Large intestine (tissue), 3 donors: ENCODE data around the gene KCNJ11. TPM values are rescaled to one million over a fixed set of nuclear protein-coding genes. Genes with fewer than 3 reads are reported as not detected.

Source experiments
- DNase-seq, 2 donors: peaks; one replicate each; pipeline versions ENCODE4 v3.0.0 to v3.0.0-alpha.2; 2013
- H3K27ac ChIP-seq: one replicate; pipeline ENCODE4 v1.5.1; 2013; ENCODE audit warnings: low read length
- H3K27me3 ChIP-seq: 2 replicates; pipeline ENCODE4 v1.6.1; 2013; ENCODE audit warnings: low read length; ENCODE audit not compliant: control insufficient read depth, insufficient read depth
- H3K36me3 ChIP-seq: 2 replicates; pipeline ENCODE4 v1.6.1; 2013; ENCODE audit warnings: low read length; ENCODE audit not compliant: control insufficient read depth, insufficient read depth
- H3K4me1 ChIP-seq: one replicate; pipeline ENCODE4 v1.6.1; 2013; ENCODE audit warnings: low read length; ENCODE audit not compliant: control insufficient read depth, insufficient read depth
- H3K4me3 ChIP-seq: one replicate; pipeline ENCODE4 v1.5.1; 2013; ENCODE audit warnings: low read length
- H3K9me3 ChIP-seq: one replicate; pipeline ENCODE4 v1.6.1; 2013; ENCODE audit warnings: mild to moderate bottlenecking, low read depth, low read length, moderate library complexity; ENCODE audit not compliant: control insufficient read depth
- WGBS: methylation state at CpG from one replicate; pipeline ENCODE4 v1.1.5; 2013; ENCODE audit warnings: low lambda C conversion rate; ENCODE audit not compliant: insufficient coverage; 5-methylcytosine and 5-hydroxymethylcytosine counted together
- polyA plus RNA-seq: library from polyadenylated mRNA; unstranded; fragments of 120-200 nt; gene quantifications from one replicate; pipeline ENCODE4 v1.2.1, GENCODE V29; 2013

The KCNJ11 gene
- polyA plus RNA-seq, 1 donor: 5.4 TPM

DNA sequence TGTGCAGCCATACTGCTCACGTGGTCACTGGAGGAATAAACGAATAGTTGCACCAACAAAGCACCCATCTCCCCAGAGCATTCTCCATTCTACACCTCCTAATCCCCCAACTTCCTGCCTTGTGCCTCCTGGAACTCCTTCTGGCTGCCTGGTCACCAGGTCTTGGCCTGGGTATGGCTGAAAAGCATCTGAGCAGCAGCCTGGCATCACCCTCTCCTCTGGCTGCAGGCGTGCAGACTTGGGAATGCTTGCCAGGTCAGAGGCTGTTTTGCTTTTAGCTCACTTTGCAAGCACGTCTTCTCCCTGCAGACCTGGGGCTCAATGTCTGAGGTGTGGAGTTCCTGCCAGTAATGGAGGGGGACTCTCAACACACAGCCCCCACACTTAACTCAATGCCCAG, 33.3 kb upstream of the KCNJ11 start:
- Histone ChIP-seq H3K4me1 (peaks cover 15% of the 10 kb centered on the region), H3K4me3 (no peak overlapping the region), H3K9me3 (no peaks in the 10 kb centered on the region), H3K36me3 (no peaks in the 10 kb centered on the region), H3K27me3 (peaks cover 2% of the 10 kb centered on the region), H3K27ac (no peak overlapping the region)
- no CpG with 5 or more reads among the region's 4 CpGs for WGBS
- no peak for DNase-seq

DNA sequence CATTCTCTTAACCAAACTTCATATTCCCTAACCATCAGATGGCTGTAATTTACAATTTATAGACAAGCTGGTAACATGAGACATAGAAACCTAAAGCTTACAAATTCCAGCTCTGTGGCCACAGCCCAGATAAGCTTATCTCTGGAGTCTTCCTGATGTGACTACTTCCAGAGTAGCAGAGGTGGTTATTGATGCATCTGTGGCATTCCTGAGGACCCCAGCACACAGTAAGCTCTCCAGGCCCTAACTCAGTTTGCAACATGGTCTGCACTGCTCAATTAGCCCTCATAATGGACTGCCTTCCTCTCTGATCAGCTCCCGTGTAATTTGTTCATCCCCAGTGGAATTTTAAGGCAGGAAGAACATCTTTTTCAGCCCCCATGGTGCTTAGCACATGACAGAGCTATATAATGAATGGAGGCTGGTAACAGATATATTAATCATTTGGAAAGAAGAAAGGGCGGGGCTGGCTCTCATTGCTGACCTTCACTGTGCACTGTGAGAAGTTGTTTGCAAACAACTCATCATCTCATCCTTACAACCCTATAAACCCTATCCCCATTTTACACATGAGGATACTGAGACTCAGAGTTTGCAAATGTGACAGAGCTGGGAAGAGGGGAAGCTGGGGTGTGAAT, 30.1 kb upstream of the KCNJ11 start:
- DNase-seq: no peak
- peaks cover 4% of the 10 kb centered on the region for H3K4me1 ChIP-seq
- H3K27me3 ChIP-seq: peaks cover 2% of the 10 kb centered on the region
- H3K36me3 ChIP-seq: no peaks in the 10 kb centered on the region
- no peak overlapping the region for H3K4me3 ChIP-seq
- no CpG with 5 or more reads among the region's 2 CpGs for WGBS
- H3K27ac ChIP-seq: no peak overlapping the region
- H3K9me3 ChIP-seq: no peaks in the 10 kb centered on the region

DNA sequence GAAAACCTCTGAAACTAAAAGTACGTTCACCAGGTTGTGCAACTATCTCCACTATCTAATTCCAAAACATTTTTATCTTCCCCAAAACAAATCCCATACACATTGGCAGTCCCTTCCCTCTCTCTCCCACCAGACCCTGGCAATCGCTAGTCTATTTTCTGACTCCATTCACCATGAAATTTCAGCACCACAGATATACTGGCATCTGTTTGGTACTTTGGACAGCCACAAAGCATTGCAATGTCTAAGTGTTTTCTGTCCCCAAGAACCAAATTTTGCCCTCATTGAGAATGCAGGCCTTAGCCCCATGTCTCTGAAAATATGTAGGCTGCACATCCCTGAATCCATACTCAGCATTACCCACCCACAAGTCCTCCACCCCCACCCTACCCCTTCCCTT, 28.0 kb upstream of the KCNJ11 start:
- H3K36me3 ChIP-seq: no peaks in the 10 kb centered on the region
- peaks cover 2% of the 10 kb centered on the region for H3K27me3 ChIP-seq
- WGBS: 100% methylated on average over 1 of the region's 2 CpGs
- no peaks in the 10 kb centered on the region for H3K4me1 ChIP-seq
- no peak overlapping the region for H3K27ac ChIP-seq
- no peak for DNase-seq
- H3K4me3 ChIP-seq: no peak overlapping the region
- no peaks in the 10 kb centered on the region for H3K9me3 ChIP-seq

DNA sequence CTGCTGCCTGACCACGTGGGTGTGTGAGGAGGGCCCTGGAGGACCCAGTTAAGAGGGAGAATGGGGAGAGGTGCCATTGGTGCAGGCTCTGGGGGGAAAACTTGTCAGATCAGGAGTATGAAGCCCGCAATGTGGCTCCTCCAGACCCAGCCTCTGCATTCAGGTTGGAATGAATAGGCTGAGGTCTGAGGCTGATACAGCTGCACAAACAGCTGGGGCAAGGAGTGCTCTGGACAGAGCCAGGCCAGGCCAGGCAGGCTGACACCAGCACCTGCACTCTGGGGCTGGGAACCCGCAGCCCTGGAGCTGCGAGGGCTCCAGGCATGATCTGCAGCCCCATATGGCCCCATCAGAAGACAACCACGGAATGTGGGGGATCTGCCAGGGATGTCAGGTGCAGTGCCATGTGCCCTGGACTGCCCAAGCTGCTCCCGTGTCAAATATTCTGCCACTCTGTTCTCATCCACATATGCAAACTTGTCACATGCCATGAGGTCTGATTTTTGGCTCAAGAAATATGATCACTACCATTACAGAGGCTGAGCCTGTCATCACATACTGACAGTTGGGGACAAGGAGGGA, 27.2 kb upstream of the KCNJ11 start:
- no peak overlapping the region for H3K27ac ChIP-seq
- no CpG with 5 or more reads among the region's 6 CpGs for WGBS
- H3K4me3 ChIP-seq: no peak overlapping the region
- DNase-seq: no peak
- H3K27me3 ChIP-seq: peaks cover 2% of the 10 kb centered on the region
- no peaks in the 10 kb centered on the region for H3K4me1 ChIP-seq
- no peaks in the 10 kb centered on the region for H3K9me3 ChIP-seq
- no peaks in the 10 kb centered on the region for H3K36me3 ChIP-seq

DNA sequence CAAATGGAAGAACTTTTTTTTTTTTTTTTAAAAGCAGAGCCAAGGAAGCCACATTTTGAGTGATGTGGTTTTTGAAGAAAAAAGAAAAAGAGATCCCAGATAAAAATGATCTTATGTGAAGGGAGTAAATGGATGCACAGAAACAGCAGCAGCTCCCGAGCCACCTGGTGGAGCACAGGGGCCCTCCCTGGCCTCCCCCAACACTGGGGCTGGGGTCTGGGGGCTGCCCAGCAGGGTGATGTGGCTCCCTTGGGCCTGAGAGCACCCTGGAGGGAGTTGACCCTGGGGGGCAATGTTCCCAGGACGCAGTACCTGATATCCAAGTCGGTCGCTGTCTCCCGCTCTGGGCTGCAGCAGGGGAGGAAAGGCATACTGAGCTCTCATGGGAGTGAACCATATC, 26.5 kb upstream of the KCNJ11 start:
- Histone ChIP-seq H3K9me3 (no peaks in the 10 kb centered on the region), H3K4me3 (no peak overlapping the region), H3K27ac (no peak overlapping the region), H3K36me3 (no peaks in the 10 kb centered on the region), H3K27me3 (peaks cover 2% of the 10 kb centered on the region), H3K4me1 (no peaks in the 10 kb centered on the region)
- no CpG with 5 or more reads among the region's 5 CpGs for WGBS
- DNase-seq: no peak

DNA sequence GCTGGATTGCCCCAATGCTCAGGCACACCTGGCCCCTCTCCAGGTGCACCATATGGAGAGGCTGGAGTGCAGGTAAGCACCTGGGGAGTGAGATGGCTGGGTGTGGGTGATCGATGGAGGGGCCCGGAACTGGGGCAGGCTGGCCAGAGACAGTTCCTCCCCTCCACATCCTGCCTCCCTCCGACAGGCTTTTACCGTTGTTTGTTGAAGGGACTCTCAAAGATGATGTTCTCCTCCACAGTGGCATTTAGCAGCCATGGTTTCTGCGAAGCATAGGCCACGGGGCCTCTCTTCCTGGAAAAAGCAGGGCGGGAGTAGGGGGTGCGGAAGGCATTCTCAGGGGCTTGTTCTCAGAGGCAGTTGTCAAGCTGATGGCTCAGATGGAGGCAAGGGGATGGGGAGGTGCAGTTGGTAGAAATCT, 25.9 kb upstream of the KCNJ11 start:
- H3K9me3 ChIP-seq: no peaks in the 10 kb centered on the region
- H3K4me3 ChIP-seq: no peak overlapping the region
- H3K4me1 ChIP-seq: no peaks in the 10 kb centered on the region
- no peaks in the 10 kb centered on the region for H3K27me3 ChIP-seq
- H3K36me3 ChIP-seq: no peaks in the 10 kb centered on the region
- no peak for DNase-seq
- no CpG with 5 or more reads among the region's 8 CpGs for WGBS
- no peak overlapping the region for H3K27ac ChIP-seq

DNA sequence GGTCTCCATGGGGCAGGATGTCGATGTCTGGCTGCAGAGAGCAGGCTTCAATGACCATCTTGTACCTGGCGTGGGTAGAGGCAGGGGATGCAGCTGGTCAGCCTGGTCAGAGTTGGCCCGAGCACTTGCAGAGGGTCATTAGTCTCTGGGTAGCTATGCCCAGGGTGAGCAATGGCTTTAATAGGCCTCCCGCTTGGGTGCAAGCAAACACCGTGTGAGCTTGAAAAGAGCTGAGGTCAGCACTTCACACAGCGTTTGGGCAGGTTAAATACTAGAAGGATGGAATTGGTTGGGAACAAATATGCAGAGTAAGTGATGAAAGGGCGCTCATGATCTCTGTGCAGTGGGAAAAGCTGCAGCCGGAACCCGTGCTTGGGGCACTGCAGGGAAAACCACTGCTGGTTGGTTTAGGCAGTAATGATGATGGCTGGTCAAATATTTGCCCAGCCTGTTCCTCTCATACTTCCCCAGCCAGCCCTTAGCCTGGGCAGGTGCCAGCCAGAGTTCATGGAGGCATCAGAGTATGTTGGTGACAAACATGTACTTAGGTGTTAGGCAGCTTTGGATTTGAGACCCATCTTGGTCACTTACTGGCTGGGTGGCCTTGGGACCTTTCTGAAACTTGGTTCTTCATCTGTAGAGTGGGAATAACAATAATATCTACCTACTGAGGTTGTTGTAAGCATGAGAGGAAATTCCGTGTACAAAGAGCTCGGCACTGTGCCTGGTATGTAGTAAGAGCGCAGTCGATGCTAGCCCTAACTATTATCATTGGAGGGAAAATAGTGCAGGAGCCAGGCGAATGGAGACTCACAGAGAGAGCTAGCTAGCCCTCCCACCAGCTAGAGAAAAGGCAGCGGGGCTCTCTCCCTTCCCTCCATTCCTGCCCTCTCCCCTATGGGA, 25.2 kb upstream of the KCNJ11 start:
- no peaks in the 10 kb centered on the region for H3K27me3 ChIP-seq
- no CpG with 5 or more reads among the region's 15 CpGs for WGBS
- H3K4me3 ChIP-seq: no peak overlapping the region
- H3K4me1 ChIP-seq: no peaks in the 10 kb centered on the region
- DNase-seq: no peak
- H3K36me3 ChIP-seq: no peaks in the 10 kb centered on the region
- no peak overlapping the region for H3K27ac ChIP-seq
- H3K9me3 ChIP-seq: no peaks in the 10 kb centered on the region

DNA sequence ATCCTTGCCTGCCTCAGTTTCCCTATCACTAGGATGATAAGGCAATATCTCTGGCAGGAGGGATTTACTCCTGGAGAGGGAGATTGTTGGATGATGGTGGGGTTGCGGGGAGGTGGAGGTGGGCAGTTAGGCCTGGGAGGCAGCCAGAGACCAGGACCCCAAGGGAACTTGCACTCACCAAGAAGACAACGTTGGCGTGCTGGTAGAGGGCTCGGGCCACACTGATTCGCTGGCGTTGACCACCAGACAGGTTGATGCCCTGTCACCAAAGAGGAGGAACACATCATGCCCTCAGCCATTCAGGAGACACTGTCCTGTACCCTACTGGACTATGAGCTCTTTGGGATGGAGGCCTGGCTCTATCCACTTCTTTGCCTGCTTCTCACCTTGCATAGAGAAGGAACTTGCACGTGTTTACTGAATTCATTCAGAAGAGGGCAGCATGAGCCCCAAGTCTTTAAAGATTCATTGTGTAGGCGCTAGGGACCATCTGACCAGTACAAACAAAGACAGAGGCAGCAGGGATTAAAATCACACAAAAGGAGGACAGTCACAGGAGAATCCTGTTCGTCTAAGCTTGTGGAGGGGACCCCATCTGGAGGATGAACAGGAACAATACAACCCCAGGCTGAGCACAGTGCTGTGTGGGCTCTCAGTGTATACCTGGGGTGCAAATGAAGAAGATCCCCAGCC, 24.2 kb upstream of the KCNJ11 start:
- Histone ChIP-seq H3K9me3 (no peaks in the 10 kb centered on the region), H3K27ac (no peak overlapping the region), H3K4me1 (no peaks in the 10 kb centered on the region), H3K36me3 (no peaks in the 10 kb centered on the region), H3K4me3 (no peak overlapping the region), H3K27me3 (no peaks in the 10 kb centered on the region)
- no peak for DNase-seq
- no CpG with 5 or more reads among the region's 9 CpGs for WGBS

DNA sequence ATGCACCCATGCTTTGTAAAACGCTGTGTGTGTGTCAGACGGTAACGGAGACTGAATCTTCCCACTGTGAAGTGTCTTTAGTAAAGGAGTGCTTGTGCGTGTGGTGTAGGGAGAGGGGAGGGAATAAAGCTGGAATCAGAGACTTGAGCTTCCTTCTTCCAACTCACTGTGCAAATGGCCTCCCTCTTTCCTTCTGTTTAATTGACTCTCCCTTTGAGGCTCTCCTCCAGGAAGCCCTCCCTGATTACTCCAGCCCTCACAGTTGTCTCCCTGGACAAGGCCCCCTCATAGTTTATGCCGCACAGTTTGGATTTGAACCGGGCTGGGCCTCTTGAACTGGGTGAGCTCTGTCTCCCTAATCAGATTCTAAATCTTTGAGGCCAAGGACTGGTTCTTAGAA, 23.0 kb upstream of the KCNJ11 start:
- H3K9me3 ChIP-seq: no peaks in the 10 kb centered on the region
- H3K27me3 ChIP-seq: no peaks in the 10 kb centered on the region
- no peaks in the 10 kb centered on the region for H3K4me1 ChIP-seq
- no CpG with 5 or more reads among the region's 6 CpGs for WGBS
- DNase-seq: no peak
- no peak overlapping the region for H3K27ac ChIP-seq
- no peaks in the 10 kb centered on the region for H3K36me3 ChIP-seq
- no peak overlapping the region for H3K4me3 ChIP-seq

DNA sequence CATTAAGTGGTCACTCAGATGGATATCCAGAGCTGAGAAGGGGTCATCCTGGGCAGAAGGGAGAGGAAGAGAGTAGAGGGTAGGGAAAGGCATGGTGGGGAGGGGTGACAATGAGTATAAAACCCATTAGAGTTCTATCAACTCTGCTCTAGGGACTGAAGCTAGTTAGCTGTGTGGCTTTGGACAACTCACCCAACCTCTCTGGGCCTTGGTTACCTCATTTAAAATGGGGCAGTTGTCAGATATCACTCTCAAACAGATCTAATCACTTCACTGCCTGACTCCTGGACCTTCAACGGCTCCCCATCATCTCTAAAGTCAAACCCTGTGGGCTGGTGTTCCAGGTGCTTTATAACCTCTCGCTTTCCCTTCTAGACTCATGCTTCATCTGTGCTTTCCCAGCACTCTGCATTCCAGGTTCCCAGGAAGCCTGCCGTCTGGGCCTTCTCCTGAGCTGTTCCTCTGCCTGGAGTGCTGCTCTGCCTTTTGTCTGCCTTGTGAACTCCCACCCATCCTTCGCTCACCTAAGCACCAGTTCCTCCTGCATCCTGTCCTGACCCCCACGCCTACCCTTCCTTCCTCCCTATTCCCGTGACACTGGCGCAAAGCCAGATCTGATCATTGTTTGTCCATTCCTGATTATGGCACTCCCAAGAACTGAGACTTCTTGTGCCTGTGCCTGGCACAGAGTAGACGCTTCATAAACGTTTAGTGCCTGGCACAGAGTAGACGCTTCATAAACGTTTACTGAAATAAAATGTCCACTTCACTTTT, 22.3 kb upstream of the KCNJ11 start:
- H3K36me3 ChIP-seq: no peaks in the 10 kb centered on the region
- H3K27me3 ChIP-seq: no peaks in the 10 kb centered on the region
- H3K27ac ChIP-seq: no peak overlapping the region
- no CpG with 5 or more reads among the region's 11 CpGs for WGBS
- H3K4me3 ChIP-seq: no peak overlapping the region
- DNase-seq: no peak
- H3K9me3 ChIP-seq: no peaks in the 10 kb centered on the region
- peaks cover 6% of the 10 kb centered on the region for H3K4me1 ChIP-seq
